Measurements from ENCODE around the gene EEIG2. TPM values are rescaled to one million over a fixed set of nuclear protein-coding genes. Genes with fewer than 3 reads are reported as not detected.

Gene EEIG2
- total RNA-seq, 1 donor from 2014 or later, result 13.3 TPM

DNA sequence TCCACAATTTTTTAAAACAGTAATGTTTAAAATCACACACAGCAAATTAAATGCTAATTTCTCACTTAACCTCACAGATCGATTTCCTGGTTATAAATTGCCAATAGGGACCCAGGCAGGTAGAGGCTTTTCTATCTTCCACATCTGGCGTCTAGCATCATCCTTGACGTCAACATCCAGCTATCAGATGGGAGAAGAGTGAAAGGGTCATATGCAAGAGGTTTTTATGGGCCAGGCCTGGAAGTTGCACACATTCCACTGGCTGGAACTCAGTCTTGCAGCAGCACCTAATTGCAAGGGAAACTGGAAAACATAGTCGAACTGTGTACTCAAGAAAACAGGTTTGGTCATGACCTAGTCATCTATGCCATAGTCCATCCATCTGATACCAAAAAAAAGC is 6.0 kb upstream of the EEIG2 start:
- no peaks in the 10 kb centered on the region for H3K36me3 Mint-ChIP-seq (ENCODE audit: unreplicated experiment)
- H3K27ac Mint-ChIP-seq (ENCODE audit: unreplicated experiment), result no peak overlapping the region
- no peak for DNase-seq (ENCODE audit: extremely low spot score, unreplicated experiment)
- H3K4me1 Mint-ChIP-seq (ENCODE audit: unreplicated experiment), result no peaks in the 10 kb centered on the region
- TF ChIP-seq, protein P1, sequence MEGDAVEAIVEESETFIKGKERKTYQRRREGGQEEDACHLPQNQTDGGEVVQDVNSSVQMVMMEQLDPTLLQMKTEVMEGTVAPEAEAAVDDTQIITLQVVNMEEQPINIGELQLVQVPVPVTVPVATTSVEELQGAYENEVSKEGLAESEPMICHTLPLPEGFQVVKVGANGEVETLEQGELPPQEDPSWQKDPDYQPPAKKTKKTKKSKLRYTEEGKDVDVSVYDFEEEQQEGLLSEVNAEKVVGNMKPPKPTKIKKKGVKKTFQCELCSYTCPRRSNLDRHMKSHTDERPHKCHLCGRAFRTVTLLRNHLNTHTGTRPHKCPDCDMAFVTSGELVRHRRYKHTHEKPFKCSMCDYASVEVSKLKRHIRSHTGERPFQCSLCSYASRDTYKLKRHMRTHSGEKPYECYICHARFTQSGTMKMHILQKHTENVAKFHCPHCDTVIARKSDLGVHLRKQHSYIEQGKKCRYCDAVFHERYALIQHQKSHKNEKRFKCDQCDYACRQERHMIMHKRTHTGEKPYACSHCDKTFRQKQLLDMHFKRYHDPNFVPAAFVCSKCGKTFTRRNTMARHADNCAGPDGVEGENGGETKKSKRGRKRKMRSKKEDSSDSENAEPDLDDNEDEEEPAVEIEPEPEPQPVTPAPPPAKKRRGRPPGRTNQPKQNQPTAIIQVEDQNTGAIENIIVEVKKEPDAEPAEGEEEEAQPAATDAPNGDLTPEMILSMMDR (IDR thresholded peaks at IDR 0.05), result no peak
- H3K27me3 Mint-ChIP-seq (ENCODE audit: unreplicated experiment), result peaks cover 32% of the 10 kb centered on the region
- no peaks in the 10 kb centered on the region for H3K9me3 Mint-ChIP-seq (ENCODE audit: unreplicated experiment)
- no peak overlapping the region for H3K4me3 Mint-ChIP-seq (ENCODE audit: unreplicated experiment)

DNA sequence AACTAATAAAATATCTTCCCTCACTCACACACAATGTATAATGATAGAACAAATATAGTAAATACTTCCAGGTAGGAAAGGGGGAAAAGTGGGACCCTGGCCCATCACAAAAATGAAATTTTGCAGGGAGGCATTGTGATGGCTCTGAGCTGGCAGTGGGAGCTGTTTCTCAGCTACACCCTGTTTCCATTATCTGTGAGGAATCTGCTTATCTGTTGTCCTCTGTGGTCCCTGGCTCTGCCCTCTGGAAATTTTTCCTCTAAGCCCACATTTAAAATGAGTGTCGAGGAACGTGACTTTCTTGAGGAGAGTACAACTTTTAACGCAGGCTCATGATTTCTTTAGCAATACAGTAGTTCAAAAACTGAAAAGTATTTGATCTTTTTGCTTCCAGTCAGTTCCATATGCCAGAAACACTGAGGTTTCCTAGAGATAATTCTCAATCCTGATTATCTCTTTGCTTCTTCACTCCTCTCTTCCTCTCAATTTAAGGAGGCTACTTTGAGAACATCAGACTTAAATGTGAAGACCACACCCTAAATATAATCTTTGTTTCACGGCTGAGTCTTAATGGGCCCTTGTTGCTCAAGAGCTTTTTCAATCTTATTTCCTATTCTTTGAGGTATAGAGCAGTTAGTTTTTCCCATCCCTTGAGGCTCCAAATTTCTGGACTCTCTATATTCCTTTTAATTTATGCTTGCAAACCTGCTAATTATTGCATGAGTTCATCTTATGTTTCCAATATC is 5.0 kb upstream of the EEIG2 start:
- H3K36me3 Mint-ChIP-seq (ENCODE audit: unreplicated experiment), result no peaks in the 10 kb centered on the region
- H3K27me3 Mint-ChIP-seq (ENCODE audit: unreplicated experiment), result peaks cover 25% of the 10 kb centered on the region
- no peak overlapping the region for H3K4me3 Mint-ChIP-seq (ENCODE audit: unreplicated experiment)
- H3K4me1 Mint-ChIP-seq (ENCODE audit: unreplicated experiment), result peaks cover 5% of the 10 kb centered on the region
- no peak overlapping the region for H3K27ac Mint-ChIP-seq (ENCODE audit: unreplicated experiment)
- TF ChIP-seq, protein P1 (IDR thresholded peaks at IDR 0.05), result no peak
- H3K9me3 Mint-ChIP-seq (ENCODE audit: unreplicated experiment), result no peaks in the 10 kb centered on the region
- no peak for DNase-seq (ENCODE audit: extremely low spot score, unreplicated experiment)

DNA sequence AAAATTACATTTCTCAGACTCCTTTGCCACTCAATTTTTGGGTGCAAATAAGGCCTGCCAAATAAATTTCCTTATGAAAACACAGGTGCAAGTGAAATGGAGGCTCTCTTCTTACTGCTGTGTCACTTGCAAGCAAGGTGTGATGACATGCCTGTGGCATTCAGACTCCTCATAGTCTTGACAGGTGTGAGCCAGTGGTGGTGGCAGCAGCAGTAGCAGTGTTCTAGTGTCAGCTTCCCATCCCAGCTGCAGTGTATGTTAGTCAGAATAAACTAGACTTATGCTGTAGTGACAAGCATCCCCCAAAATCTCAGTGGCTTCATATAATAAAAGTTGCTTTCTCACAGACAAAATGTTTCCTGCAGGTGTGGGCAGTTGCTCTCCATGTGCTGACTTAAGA is 3.8 kb upstream of the EEIG2 start:
- Mint-ChIP-seq H3K36me3 (ENCODE audit: unreplicated experiment) (no peaks in the 10 kb centered on the region), H3K4me1 (ENCODE audit: unreplicated experiment) (peaks cover 10% of the 10 kb centered on the region), H3K27ac (ENCODE audit: unreplicated experiment) (no peak overlapping the region), H3K4me3 (ENCODE audit: unreplicated experiment) (no peak overlapping the region), H3K9me3 (ENCODE audit: unreplicated experiment) (no peaks in the 10 kb centered on the region), H3K27me3 (ENCODE audit: unreplicated experiment) (peaks cover 25% of the 10 kb centered on the region)
- no peak for DNase-seq (ENCODE audit: extremely low spot score, unreplicated experiment)
- TF ChIP-seq, protein P1 (IDR thresholded peaks at IDR 0.05), result no peak

DNA sequence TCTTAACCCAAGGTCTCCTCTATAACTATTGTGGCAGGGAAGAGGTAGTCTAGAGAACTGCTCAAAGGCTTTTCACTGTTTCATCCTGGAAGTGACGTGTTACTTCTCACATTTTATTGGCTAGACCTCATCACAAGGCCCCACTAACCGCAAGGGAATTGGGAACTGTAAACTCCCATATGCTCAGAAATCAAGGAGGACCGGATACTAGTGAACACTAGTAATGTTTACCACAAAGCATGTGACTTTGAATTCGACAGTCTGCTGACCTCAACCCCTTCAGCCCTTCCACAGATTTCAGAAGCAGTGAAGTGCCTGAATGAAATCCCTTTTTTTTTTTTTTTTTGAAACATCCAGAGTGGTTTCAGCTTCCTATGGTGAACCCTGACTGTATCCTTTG is 3.4 kb upstream of the EEIG2 start:
- H3K9me3 Mint-ChIP-seq (ENCODE audit: unreplicated experiment), result no peaks in the 10 kb centered on the region
- peaks cover 25% of the 10 kb centered on the region for H3K27me3 Mint-ChIP-seq (ENCODE audit: unreplicated experiment)
- H3K27ac Mint-ChIP-seq (ENCODE audit: unreplicated experiment), result no peak overlapping the region

DNA sequence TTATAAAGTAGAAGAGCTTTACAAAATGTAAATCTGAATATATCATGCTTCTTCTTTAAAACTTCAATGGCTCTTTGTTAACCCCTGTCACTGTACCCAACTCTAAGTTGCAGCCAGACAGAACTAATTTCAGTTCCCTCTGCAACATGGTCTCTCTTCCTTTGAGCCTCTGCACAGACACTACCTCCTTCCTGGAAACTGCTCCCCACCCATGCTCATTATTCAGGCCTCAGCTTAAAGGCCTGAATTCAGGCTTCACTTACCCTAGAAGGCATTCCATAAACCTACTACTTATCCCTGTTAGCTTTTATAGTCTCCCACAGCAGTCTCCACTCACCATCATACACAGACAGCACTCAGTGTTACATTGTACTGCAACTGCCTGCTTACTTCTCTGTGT is 2.6 kb upstream of the EEIG2 start:
- peaks cover 22% of the 10 kb centered on the region for H3K4me1 Mint-ChIP-seq (ENCODE audit: unreplicated experiment)
- peaks cover 25% of the 10 kb centered on the region for H3K27me3 Mint-ChIP-seq (ENCODE audit: unreplicated experiment)
- TF ChIP-seq, protein P1 (IDR thresholded peaks at IDR 0.05), result no peak
- H3K9me3 Mint-ChIP-seq (ENCODE audit: unreplicated experiment), result no peaks in the 10 kb centered on the region
- DNase-seq (ENCODE audit: extremely low spot score, unreplicated experiment), result no peak
- no peak overlapping the region for H3K27ac Mint-ChIP-seq (ENCODE audit: unreplicated experiment)
- no peak overlapping the region for H3K4me3 Mint-ChIP-seq (ENCODE audit: unreplicated experiment)
- no peaks in the 10 kb centered on the region for H3K36me3 Mint-ChIP-seq (ENCODE audit: unreplicated experiment)

More for the DNA sequence above, 3.4 kb upstream of the EEIG2 start:
- Mint-ChIP-seq H3K36me3 (ENCODE audit: unreplicated experiment) (no peaks in the 10 kb centered on the region), H3K4me3 (ENCODE audit: unreplicated experiment) (no peak overlapping the region), H3K4me1 (ENCODE audit: unreplicated experiment) (peaks cover 14% of the 10 kb centered on the region)
- TF ChIP-seq, protein P1 (IDR thresholded peaks at IDR 0.05), result no peak
- no peak for DNase-seq (ENCODE audit: extremely low spot score, unreplicated experiment)

All from osteocyte (in vitro differentiated cells).